GM12892 (cell line): Measurements from ENCODE around the gene TSC1.

ENCODE experiments used
- POLR2A ChIP-seq: IDR thresholded peaks from 2 replicates; pipeline ENCODE4 v1.6.1; 2011; ENCODE audit warnings: low read depth, low read length, control low read depth
- POLR2AphosphoS5 ChIP-seq: IDR thresholded peaks from 2 replicates; pipeline ENCODE4 v1.6.1; 2011; ENCODE audit warnings: low read depth, low read length, control low read depth

- TF ChIP-seq POLR2A, result no peak
- TF ChIP-seq POLR2AphosphoS5, result no peak
Measured at GRCh38 chr9:132909311-132909710, 35.1 kb downstream of the TSC1 start.
